T-helper 2 cell (primary cell): ENCODE results near the gene PSG3.
"Not testable (repeated sequence)": the region's sequence is repeated elsewhere in the genome, so short reads cannot be mapped to it uniquely, and the experiment has no call there.

Source experiments
- DNase-seq, 5 experiments: peaks; one replicate each; pipeline versions ENCODE4 v3.0.0 to v3.0.0-alpha.2; 2012 to 2022
- total RNA-seq, 2 donors: gene quantifications; one replicate each; lab custom pipeline; 2026; lab: John Stamatoyannopoulos, UW

Gene PSG3
- total RNA-seq = 0.07 to 0.31 reads per million in 2 donors

GRCh38 chr19:42740381-42740780 lies at the start of gene PSG3:
TSS of gene PSG3 (minus strand) at chr19:42740481. CDS start at chr19:42740384, 97 bp downstream.
- DNase-seq = not testable (repeated sequence)

- not testable (repeated sequence) for DNase-seq
Measured at GRCh38 chr19:42788766-42789165, 48.5 kb upstream of the PSG3 start.

GRCh38 chr19:42787766-42788165 lies 47.5 kb upstream of the PSG3 start:
- DNase-seq = not testable (repeated sequence)

GRCh38 chr19:42776750-42777612 lies 36.7 kb upstream of the PSG3 start:
- peak in 3 of 5 experiments; percentile 5 to 12 (median 12) for DNase-seq

- DNase-seq = not testable (repeated sequence)
Measured at GRCh38 chr19:42774510-42775158, 34.4 kb upstream of the PSG3 start.

- DNase-seq = not testable (repeated sequence)
Measured at GRCh38 chr19:42767319-42767718, 27.0 kb upstream of the PSG3 start.

GRCh38 chr19:42766871-42767270 lies 26.6 kb upstream of the PSG3 start:
- not testable (repeated sequence) for DNase-seq

- no peak for DNase-seq
Measured at GRCh38 chr19:42764836-42765235, 24.6 kb upstream of the PSG3 start.

GRCh38 chr19:42762789-42763188 lies 22.5 kb upstream of the PSG3 start:
- no peak for DNase-seq

- not testable (repeated sequence) for DNase-seq
Measured at GRCh38 chr19:42761924-42762295, 21.6 kb upstream of the PSG3 start.

- DNase-seq = not testable (repeated sequence)
Measured at GRCh38 chr19:42760954-42761923, 21.0 kb upstream of the PSG3 start.

GRCh38 chr19:42758667-42759066 lies 18.4 kb upstream of the PSG3 start:
- not testable (repeated sequence) for DNase-seq

GRCh38 chr19:42752246-42752645 lies 12.0 kb upstream of the PSG3 start:
- DNase-seq = not testable (repeated sequence)

GRCh38 chr19:42741726-42742607 lies 1.7 kb upstream of the PSG3 start:
- DNase-seq = not testable (repeated sequence)

- not testable (repeated sequence) for DNase-seq
Measured at GRCh38 chr19:42737581-42738011, 2.7 kb downstream of the PSG3 start.

GRCh38 chr19:42728341-42728740 lies 11.9 kb downstream of the PSG3 start:
- not testable (repeated sequence) for DNase-seq

GRCh38 chr19:42714000-42714399 lies 26.3 kb downstream of the PSG3 start:
- not testable (repeated sequence) for DNase-seq

- not testable (repeated sequence) for DNase-seq
Measured at GRCh38 chr19:42712753-42713152, 27.5 kb downstream of the PSG3 start.

GRCh38 chr19:42710986-42711385 lies 29.3 kb downstream of the PSG3 start:
- not testable (repeated sequence) for DNase-seq

GRCh38 chr19:42697884-42698283 lies 42.4 kb downstream of the PSG3 start:
- DNase-seq = no peak

- DNase-seq = no peak
Measured at GRCh38 chr19:42695811-42696503, 44.3 kb downstream of the PSG3 start.
